ENCODE measurements around the gene ISY1. TPM values are rescaled to one million over a fixed set of nuclear protein-coding genes. Genes with fewer than 3 reads are reported as not detected.
"Not testable (repeated sequence)": the region's sequence is repeated elsewhere in the genome, so short reads cannot be mapped to it uniquely, and the experiment has no call there.

Gene ISY1
- polyA plus RNA-seq, 1 donor = 34.5 TPM

GRCh38 chr3:129120254-129121004, 40.4 kb downstream of the ISY1 start:
- peak; percentile 72 for DNase-seq (ENCODE audit: low read depth)

- DNase-seq (ENCODE audit: low read depth) = no peak
These were observed 41.3 kb downstream of the ISY1 start for GRCh38 chr3:129119365-129120100.

GRCh38 chr3:129118745-129119144, 42.1 kb downstream of the ISY1 start:
- DNase-seq (ENCODE audit: low read depth) = no peak

GRCh38 chr3:129117134-129117533, 43.7 kb downstream of the ISY1 start:
- DNase-seq (ENCODE audit: low read depth) = no peak

GRCh38 chr3:129116482-129116946, 44.3 kb downstream of the ISY1 start:
- no peak for DNase-seq (ENCODE audit: low read depth)

GRCh38 chr3:129114455-129114854, 46.4 kb downstream of the ISY1 start:
- no peak for DNase-seq (ENCODE audit: low read depth)

- DNase-seq (ENCODE audit: low read depth) = no peak
These were observed 48.4 kb downstream of the ISY1 start for GRCh38 chr3:129112308-129113052.

GRCh38 chr3:129111076-129111780, 49.6 kb downstream of the ISY1 start:
- DNase-seq (ENCODE audit: low read depth) = not testable (repeated sequence)

- DNase-seq (ENCODE audit: low read depth) = no peak
These were observed 53.1 kb downstream of the ISY1 start for GRCh38 chr3:129107793-129108192.

- DNase-seq (ENCODE audit: low read depth) = no peak
These were observed 53.8 kb downstream of the ISY1 start for GRCh38 chr3:129106866-129107565.

- DNase-seq (ENCODE audit: low read depth) = no peak
These were observed 54.5 kb downstream of the ISY1 start for GRCh38 chr3:129106320-129106719.

- no peak for DNase-seq (ENCODE audit: low read depth)
These were observed 55.0 kb downstream of the ISY1 start for GRCh38 chr3:129105862-129106261.

GRCh38 chr3:129104498-129105079, 56.3 kb downstream of the ISY1 start:
- no peak for DNase-seq (ENCODE audit: low read depth)

GRCh38 chr3:129104051-129104450, 56.8 kb downstream of the ISY1 start:
- DNase-seq (ENCODE audit: low read depth) = no peak

- no peak for DNase-seq (ENCODE audit: low read depth)
These were observed 57.6 kb downstream of the ISY1 start for GRCh38 chr3:129103296-129103695.

GRCh38 chr3:129101370-129102138, 59.3 kb downstream of the ISY1 start:
- DNase-seq (ENCODE audit: low read depth) = no peak

- no peak for DNase-seq (ENCODE audit: low read depth)
These were observed 60.6 kb downstream of the ISY1 start for GRCh38 chr3:129100274-129100673.

- no peak for DNase-seq (ENCODE audit: low read depth)
These were observed 65.6 kb downstream of the ISY1 start for GRCh38 chr3:129095285-129095684.

GRCh38 chr3:129088312-129088711, 72.6 kb downstream of the ISY1 start:
- not testable (repeated sequence) for DNase-seq (ENCODE audit: low read depth)

GRCh38 chr3:129087904-129088303, 73.0 kb downstream of the ISY1 start:
- DNase-seq (ENCODE audit: low read depth) = peak; percentile 22
